DMS79 treated with DMSO at 0.1 percent for 48 hours (cell line): Measurements from ENCODE around the gene DNAJC18.
"Not testable (repeated sequence)": the region's sequence is repeated elsewhere in the genome, so short reads cannot be mapped to it uniquely, and the experiment has no call there.

Experiments used
- DNase-seq: peaks from one replicate; lab custom pipeline; 2025; lab: John Stamatoyannopoulos, UW

The DNAJC18 gene

GRCh38 chr5:139426203-139426885, 13.0 kb downstream of the DNAJC18 start:
- DNase-seq = no peak

- no peak for DNase-seq
Observed at GRCh38 chr5:139425497-139425896, 13.8 kb downstream of the DNAJC18 start.

- DNase-seq = peak; percentile 13
Observed at GRCh38 chr5:139422307-139422893, 16.9 kb downstream of the DNAJC18 start.

GRCh38 chr5:139419226-139420192, 19.8 kb downstream of the DNAJC18 start:
- no peak for DNase-seq

GRCh38 chr5:139418793-139419192, 20.5 kb downstream of the DNAJC18 start:
- no peak for DNase-seq

- DNase-seq = peak; percentile 82
Observed at GRCh38 chr5:139417214-139417613, 22.1 kb downstream of the DNAJC18 start.

GRCh38 chr5:139416651-139417050, 22.7 kb downstream of the DNAJC18 start:
- DNase-seq = no peak

GRCh38 chr5:139415869-139416268, 23.5 kb downstream of the DNAJC18 start:
- DNase-seq = no peak

- DNase-seq = no peak
Observed at GRCh38 chr5:139415221-139415861, 24.0 kb downstream of the DNAJC18 start.

GRCh38 chr5:139414581-139415130, 24.7 kb downstream of the DNAJC18 start:
- DNase-seq = no peak

GRCh38 chr5:139413963-139414362, 25.4 kb downstream of the DNAJC18 start:
- DNase-seq = no peak

- DNase-seq = no peak
Observed at GRCh38 chr5:139413153-139413552, 26.2 kb downstream of the DNAJC18 start.

GRCh38 chr5:139410993-139411828, 28.1 kb downstream of the DNAJC18 start:
- no peak for DNase-seq

- no peak for DNase-seq
Observed at GRCh38 chr5:139410121-139410992, 29.0 kb downstream of the DNAJC18 start.

GRCh38 chr5:139409116-139409515, 30.2 kb downstream of the DNAJC18 start:
- not testable (repeated sequence) for DNase-seq

GRCh38 chr5:139408191-139408590, 31.1 kb downstream of the DNAJC18 start:
- DNase-seq = no peak

- DNase-seq = no peak
Observed at GRCh38 chr5:139407517-139407916, 31.8 kb downstream of the DNAJC18 start.

- DNase-seq = no peak
Observed at GRCh38 chr5:139406963-139407362, 32.4 kb downstream of the DNAJC18 start.

- DNase-seq = peak; percentile 19
Observed at GRCh38 chr5:139404484-139404840, 34.9 kb downstream of the DNAJC18 start.
